WTC11 (cell line): ENCODE results near the gene SAMM50. TPM values are rescaled to one million over a fixed set of nuclear protein-coding genes. Genes with fewer than 3 reads are reported as not detected.

Source experiments
- ATAC-seq: fragments of 200-7000 bp; cut with Tn5 transposase; 2 replicates; pipeline ENCODE4 v1.10.0; 2021; ENCODE audit warnings: mild to moderate bottlenecking, moderate library complexity
- CTCF ChIA-PET: fragments of 300-600 bp; sonication (Branson Sonifier 250); formaldehyde crosslinking; loops from one replicate; lab custom pipeline; 2021; ENCODE audit warnings: antibody characterized with exemption; lab: Charles Lee
- POLR2A ChIA-PET: fragments of 350-600 bp; sonication (Branson Sonifier 250); formaldehyde crosslinking; loops from one replicate; lab custom pipeline; 2021; ENCODE audit warnings: antibody characterized with exemption; lab: Charles Lee
- DNase-seq: peaks from one replicate; pipeline ENCODE4 v3.0.0; 2021; ENCODE audit warnings: low spot score
- H3K27ac Mint-ChIP-seq: 2 replicates; pipeline ENCODE4 v1.8.0; 2021; ENCODE audit warnings: mixed read lengths
- H3K27me3 Mint-ChIP-seq: 2 replicates; pipeline ENCODE4 v1.8.0; 2021; ENCODE audit warnings: low read depth, mild to moderate bottlenecking, moderate library complexity, mixed read lengths
- H3K36me3 Mint-ChIP-seq: 2 replicates; pipeline ENCODE4 v1.8.0; 2021; ENCODE audit warnings: mixed read lengths
- H3K4me1 Mint-ChIP-seq: 2 replicates; pipeline ENCODE4 v1.8.0; 2022; ENCODE audit warnings: mixed read lengths
- H3K4me3 Mint-ChIP-seq: 2 replicates; pipeline ENCODE4 v1.8.0; 2021; ENCODE audit warnings: mild to moderate bottlenecking, moderate library complexity, mixed read lengths
- H3K9me3 Mint-ChIP-seq: 2 replicates; pipeline ENCODE4 v1.8.0; 2021; ENCODE audit warnings: mixed read lengths
- CREB1 ChIP-seq: sonication (generic); formaldehyde crosslinking; IDR thresholded peaks from 2 replicates; pipeline ENCODE4 v1.8.0; 2023; ENCODE audit warnings: mild to moderate bottlenecking, missing genetic modification reagents
- CREM ChIP-seq: sonication (generic); formaldehyde crosslinking; IDR thresholded peaks from 2 replicates; pipeline ENCODE4 v1.8.1; 2022; ENCODE audit warnings: mild to moderate bottlenecking, missing genetic modification reagents, moderate library complexity
- EMX1 ChIP-seq: fragments of 250-450 bp; sonication (Bioruptor Pico); IDR thresholded peaks from 2 replicates; pipeline ENCODE4 v1.8.0; 2021; ENCODE audit warnings: mild to moderate bottlenecking
- ESRRA ChIP-seq: sonication (generic); formaldehyde crosslinking; IDR thresholded peaks from 2 replicates; pipeline ENCODE4 v1.8.1; 2022; ENCODE audit warnings: mild to moderate bottlenecking, missing genetic modification reagents, borderline replicate concordance
- FOXK1 ChIP-seq: sonication (generic); formaldehyde crosslinking; IDR thresholded peaks from 2 replicates; pipeline ENCODE4 v1.8.0; 2022; ENCODE audit warnings: mild to moderate bottlenecking, moderate library complexity, missing genetic modification reagents
- GRHL2 ChIP-seq: fragments of 250-450 bp; sonication (Bioruptor Pico); IDR thresholded peaks from 2 replicates; pipeline ENCODE4 v1.8.0; 2022; ENCODE audit warnings: mild to moderate bottlenecking, moderate library complexity; ENCODE audit not compliant: insufficient replicate concordance, severe bottlenecking
- JAZF1 ChIP-seq: fragments of 250-450 bp; sonication (Bioruptor Pico); IDR thresholded peaks from 2 replicates; pipeline ENCODE4 v1.9.0; 2021; ENCODE audit warnings: moderate library complexity, mild to moderate bottlenecking, inconsistent platforms
- NFATC4 ChIP-seq: fragments of 250-450 bp; sonication (Bioruptor Pico); IDR thresholded peaks from 2 replicates; pipeline ENCODE4 v1.9.0; 2021; ENCODE audit warnings: mild to moderate bottlenecking
- RORB ChIP-seq: fragments of 250-450 bp; sonication (Bioruptor Pico); IDR thresholded peaks from 2 replicates; pipeline ENCODE4 v1.9.0; 2021; ENCODE audit warnings: mild to moderate bottlenecking
- SP1 ChIP-seq: sonication (generic); formaldehyde crosslinking; conservative IDR thresholded peaks from 2 replicates; pipeline ENCODE4 v1.8.1; 2022; ENCODE audit warnings: missing genetic modification reagents
- ZNF219 ChIP-seq: sonication (generic); formaldehyde crosslinking; IDR thresholded peaks from 2 replicates; pipeline ENCODE4 v1.8.0; 2023; ENCODE audit warnings: missing genetic modification reagents, mild to moderate bottlenecking, borderline replicate concordance
- ZNF263 ChIP-seq: sonication (generic); formaldehyde crosslinking; IDR thresholded peaks from 2 replicates; pipeline ENCODE4 v1.8.1; 2022; ENCODE audit warnings: low read depth, mild to moderate bottlenecking, moderate library complexity, missing genetic modification reagents
- total RNA-seq: library from RNA; stranded (reverse); gene quantifications from 3 replicates; pipeline ENCODE4 v1.2.3, GENCODE V29; 2021
- TF ChIP-seq, protein P1 (sequence below): sonication (generic); formaldehyde crosslinking; conservative IDR thresholded peaks from 2 replicates; pipeline ENCODE4 v1.8.1; 2023; ENCODE audit warnings: mild to moderate bottlenecking, low read depth, missing genetic modification reagents, moderate library complexity
- TF ChIP-seq, protein P2 (sequence below): fragments of 250-450 bp; sonication (Bioruptor Pico); IDR thresholded peaks from 2 replicates; pipeline ENCODE4 v1.9.0; 2021; ENCODE audit warnings: mild to moderate bottlenecking
- TF ChIP-seq, protein P3 (sequence below): fragments of 250-450 bp; sonication (Bioruptor Pico); IDR thresholded peaks from 2 replicates; pipeline ENCODE4 v1.9.0; 2021; ENCODE audit warnings: mild to moderate bottlenecking
- TF ChIP-seq, protein P4 (sequence below): sonication (generic); formaldehyde crosslinking; IDR thresholded peaks from 2 replicates; pipeline ENCODE4 v1.8.0; 2023; ENCODE audit warnings: mild to moderate bottlenecking, missing genetic modification reagents
- TF ChIP-seq, protein P5 (sequence below): sonication (generic); formaldehyde crosslinking; IDR thresholded peaks from 2 replicates; pipeline ENCODE4 v1.8.1; 2023; ENCODE audit warnings: mild to moderate bottlenecking, missing genetic modification reagents

The SAMM50 gene
- total RNA-seq, 1 experiment from 2014 or later, result 72.1 TPM

DNA sequence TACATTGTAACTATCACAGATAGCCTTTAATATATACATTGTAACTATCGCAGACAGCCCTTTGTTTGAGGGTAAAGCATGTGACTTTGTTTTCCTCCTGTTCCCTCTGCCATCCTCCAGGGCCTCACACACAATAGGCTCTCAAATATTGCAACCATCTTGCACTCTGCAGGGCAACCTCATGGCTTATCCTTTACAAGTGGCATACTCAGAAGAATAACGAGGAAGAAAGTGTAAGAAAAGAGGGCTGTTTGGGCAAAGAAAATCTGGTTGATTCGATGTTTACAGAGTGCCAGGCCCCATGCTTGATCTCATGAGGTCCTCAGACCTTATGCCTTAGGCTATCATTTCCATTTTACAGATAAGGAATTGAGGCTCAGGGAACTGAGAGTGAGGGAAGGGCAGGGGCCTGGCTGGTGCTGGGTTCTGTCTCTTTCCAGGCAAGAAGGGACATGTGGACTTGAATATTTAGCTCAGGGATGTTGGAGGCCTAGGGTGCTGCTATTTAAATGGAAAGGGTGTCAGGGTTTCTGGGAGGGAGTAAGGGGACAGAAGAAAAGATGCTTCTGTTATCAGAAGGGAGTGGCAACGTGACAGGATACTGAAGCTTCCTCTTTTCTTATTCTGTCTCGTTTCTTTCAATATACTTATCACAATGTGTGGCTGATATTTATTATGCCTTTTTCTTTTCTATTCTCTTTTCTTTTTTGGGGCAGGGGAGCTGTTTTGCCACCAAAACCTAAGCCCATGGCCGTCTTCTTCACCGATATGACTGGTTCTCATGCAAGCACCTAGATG lies 1.1 kb upstream of the SAMM50 start:
- DNase-seq, result no peak
- POLR2A ChIA-PET, result no interaction called here
- no peak for ATAC-seq
- TF ChIP-seq NFATC4 (CRISPR knock-in tag) (no peak), GRHL2 (CRISPR knock-in tag) (no peak), ESRRA (no peak), CREM (CRISPR knock-in tag) (no peak), CREB1 (CRISPR knock-in tag) (no peak), EMX1 (CRISPR knock-in tag) (no peak), ZNF219 (CRISPR knock-in tag) (no peak), SP1 (CRISPR knock-in tag) (no peak)
- TF ChIP-seq, protein P1, sequence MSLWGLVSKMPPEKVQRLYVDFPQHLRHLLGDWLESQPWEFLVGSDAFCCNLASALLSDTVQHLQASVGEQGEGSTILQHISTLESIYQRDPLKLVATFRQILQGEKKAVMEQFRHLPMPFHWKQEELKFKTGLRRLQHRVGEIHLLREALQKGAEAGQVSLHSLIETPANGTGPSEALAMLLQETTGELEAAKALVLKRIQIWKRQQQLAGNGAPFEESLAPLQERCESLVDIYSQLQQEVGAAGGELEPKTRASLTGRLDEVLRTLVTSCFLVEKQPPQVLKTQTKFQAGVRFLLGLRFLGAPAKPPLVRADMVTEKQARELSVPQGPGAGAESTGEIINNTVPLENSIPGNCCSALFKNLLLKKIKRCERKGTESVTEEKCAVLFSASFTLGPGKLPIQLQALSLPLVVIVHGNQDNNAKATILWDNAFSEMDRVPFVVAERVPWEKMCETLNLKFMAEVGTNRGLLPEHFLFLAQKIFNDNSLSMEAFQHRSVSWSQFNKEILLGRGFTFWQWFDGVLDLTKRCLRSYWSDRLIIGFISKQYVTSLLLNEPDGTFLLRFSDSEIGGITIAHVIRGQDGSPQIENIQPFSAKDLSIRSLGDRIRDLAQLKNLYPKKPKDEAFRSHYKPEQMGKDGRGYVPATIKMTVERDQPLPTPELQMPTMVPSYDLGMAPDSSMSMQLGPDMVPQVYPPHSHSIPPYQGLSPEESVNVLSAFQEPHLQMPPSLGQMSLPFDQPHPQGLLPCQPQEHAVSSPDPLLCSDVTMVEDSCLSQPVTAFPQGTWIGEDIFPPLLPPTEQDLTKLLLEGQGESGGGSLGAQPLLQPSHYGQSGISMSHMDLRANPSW, result no peak
- TF ChIP-seq, all 79 proteins: peak for 0
- Mint-ChIP-seq H3K36me3 (no peaks in the 10 kb centered on the region), H3K4me1 (peaks cover 29% of the 10 kb centered on the region), H3K9me3 (no peaks in the 10 kb centered on the region), H3K27ac (no peak overlapping the region; the same call in 1 of the 2 replicates), H3K27me3 (no peaks in the 10 kb centered on the region), H3K4me3 (peak overlapping the region; percentile 95)
- CTCF ChIA-PET, result interaction anchor here (1.4 to 2.0 kb wide), 4 partner anchors 8 to 71 kb away, joined by 4 to 15 read pairs (median 8); no protein-coding TSS in a partner anchor

DNA sequence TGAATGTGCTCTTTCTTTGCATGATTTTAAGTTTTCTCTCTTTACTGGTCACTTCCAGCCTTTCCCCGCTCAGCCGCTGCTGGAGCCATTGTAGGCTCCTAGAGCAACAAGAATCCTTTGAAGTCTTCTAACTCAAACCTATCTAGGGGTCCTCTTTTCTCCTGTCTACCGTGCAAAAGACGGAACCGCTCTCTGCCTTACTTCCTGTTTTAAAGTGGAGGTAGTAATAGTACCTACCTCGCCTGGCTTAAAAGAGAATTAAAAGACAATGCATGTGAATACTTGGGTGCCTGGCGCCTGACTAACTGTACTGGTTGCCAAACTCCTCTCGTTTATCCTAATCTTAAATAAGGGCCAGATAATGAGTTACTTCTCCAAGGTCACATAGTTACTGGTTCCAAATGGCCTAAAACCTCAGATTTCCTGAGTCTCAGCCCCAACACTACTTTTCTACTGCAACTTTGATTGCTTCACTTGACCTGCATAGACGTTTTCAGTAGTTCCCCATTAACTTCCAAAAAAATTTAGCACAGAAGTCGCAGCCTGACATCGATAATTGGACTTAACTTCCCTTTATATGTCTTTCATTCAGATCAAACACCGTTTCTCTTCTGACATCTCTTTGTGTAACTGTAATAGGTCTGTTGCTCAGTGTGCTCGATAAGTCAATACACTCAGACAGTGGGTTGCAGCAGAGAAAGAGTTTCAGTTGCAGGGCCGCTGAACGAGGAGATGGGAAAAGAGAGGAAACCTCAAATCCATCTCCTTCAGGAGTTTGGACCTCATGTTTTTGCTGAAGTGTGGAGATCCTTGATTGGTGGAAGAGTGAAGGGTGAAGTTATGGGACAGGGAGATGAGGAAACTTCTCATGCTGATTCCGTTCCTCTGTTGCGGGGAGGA lies 891 bp downstream of the SAMM50 start:
- POLR2A ChIA-PET, result interaction anchor here (0.9 kb wide), 1 partner anchor 32 kb away, joined by 3 read pairs; the partner anchor contains the start of gene PNPLA3
- Mint-ChIP-seq H3K27ac (peak overlapping the region; percentile 89), H3K4me1 (peaks cover 29% of the 10 kb centered on the region), H3K4me3 (peak overlapping the region; percentile 95), H3K36me3 (no peaks in the 10 kb centered on the region), H3K9me3 (no peaks in the 10 kb centered on the region), H3K27me3 (no peaks in the 10 kb centered on the region)
- DNase-seq, result no peak
- CTCF ChIA-PET, result interaction anchor here (0.6 to 2.8 kb wide), 6 partner anchors 10 to 703 kb away, joined by 3 to 17 read pairs (median 7); no protein-coding TSS in a partner anchor
- ATAC-seq, result no peak
- no peak for TF ChIP-seq ZNF263

DNA sequence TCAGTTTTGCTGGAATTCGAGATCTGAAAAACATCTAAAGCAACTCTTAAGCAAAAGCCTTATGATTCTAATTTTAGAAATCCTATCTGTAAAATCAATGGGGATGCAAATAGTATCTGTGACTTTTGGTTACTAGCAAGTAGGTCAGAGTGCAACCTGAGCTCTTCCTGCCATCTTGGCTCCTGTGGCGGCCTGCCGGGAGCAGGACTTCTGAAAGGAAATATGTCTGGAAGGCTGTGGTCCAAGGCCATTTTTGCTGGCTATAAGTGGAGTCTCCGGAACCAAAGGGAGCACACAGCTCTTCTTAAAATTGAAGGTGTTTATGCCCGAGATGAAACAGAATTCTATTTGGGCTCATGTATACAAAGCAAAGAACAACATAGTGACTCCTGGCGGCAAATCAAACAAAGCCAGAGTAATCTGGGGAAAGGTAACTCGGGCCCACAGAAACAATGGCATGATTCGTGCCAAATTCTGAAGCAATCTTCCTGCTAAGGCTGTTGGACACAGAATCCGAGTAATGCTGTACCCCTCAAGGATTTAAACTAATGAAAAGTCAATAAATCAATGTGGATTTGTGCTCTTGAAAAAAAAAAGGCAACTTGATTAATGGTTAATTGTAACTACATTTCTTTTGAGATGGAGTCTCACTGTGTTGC lies 1.7 kb downstream of the SAMM50 start:
- Mint-ChIP-seq H3K9me3 (no peaks in the 10 kb centered on the region), H3K27ac (0 out of 2 replicates have a peak overlapping the region, but pooled peaks have one; percentile 14), H3K4me3 (peak overlapping the region; percentile 95), H3K36me3 (no peaks in the 10 kb centered on the region), H3K27me3 (no peaks in the 10 kb centered on the region), H3K4me1 (peaks cover 29% of the 10 kb centered on the region)
- ChIA-PET CTCF (interaction anchor here (0.6 to 2.8 kb wide), 2 partner anchors 11 to 702 kb away, joined by 3 to 17 read pairs; no protein-coding TSS in a partner anchor), POLR2A (no interaction called here)
- DNase-seq (no peak), ATAC-seq (no peak)
- TF ChIP-seq, protein P2, sequence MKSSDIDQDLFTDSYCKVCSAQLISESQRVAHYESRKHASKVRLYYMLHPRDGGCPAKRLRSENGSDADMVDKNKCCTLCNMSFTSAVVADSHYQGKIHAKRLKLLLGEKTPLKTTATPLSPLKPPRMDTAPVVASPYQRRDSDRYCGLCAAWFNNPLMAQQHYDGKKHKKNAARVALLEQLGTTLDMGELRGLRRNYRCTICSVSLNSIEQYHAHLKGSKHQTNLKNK (CRISPR knock-in tag), result no peak
- TF ChIP-seq, protein P3, sequence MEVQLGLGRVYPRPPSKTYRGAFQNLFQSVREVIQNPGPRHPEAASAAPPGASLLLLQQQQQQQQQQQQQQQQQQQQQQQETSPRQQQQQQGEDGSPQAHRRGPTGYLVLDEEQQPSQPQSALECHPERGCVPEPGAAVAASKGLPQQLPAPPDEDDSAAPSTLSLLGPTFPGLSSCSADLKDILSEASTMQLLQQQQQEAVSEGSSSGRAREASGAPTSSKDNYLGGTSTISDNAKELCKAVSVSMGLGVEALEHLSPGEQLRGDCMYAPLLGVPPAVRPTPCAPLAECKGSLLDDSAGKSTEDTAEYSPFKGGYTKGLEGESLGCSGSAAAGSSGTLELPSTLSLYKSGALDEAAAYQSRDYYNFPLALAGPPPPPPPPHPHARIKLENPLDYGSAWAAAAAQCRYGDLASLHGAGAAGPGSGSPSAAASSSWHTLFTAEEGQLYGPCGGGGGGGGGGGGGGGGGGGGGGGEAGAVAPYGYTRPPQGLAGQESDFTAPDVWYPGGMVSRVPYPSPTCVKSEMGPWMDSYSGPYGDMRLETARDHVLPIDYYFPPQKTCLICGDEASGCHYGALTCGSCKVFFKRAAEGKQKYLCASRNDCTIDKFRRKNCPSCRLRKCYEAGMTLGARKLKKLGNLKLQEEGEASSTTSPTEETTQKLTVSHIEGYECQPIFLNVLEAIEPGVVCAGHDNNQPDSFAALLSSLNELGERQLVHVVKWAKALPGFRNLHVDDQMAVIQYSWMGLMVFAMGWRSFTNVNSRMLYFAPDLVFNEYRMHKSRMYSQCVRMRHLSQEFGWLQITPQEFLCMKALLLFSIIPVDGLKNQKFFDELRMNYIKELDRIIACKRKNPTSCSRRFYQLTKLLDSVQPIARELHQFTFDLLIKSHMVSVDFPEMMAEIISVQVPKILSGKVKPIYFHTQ, result no peak
- TF ChIP-seq NFATC4 (CRISPR knock-in tag) (no peak), FOXK1 (CRISPR knock-in tag) (no peak), RORB (CRISPR knock-in tag) (no peak), ESRRA (no peak), JAZF1 (CRISPR knock-in tag) (no peak)
- TF ChIP-seq, protein P4, sequence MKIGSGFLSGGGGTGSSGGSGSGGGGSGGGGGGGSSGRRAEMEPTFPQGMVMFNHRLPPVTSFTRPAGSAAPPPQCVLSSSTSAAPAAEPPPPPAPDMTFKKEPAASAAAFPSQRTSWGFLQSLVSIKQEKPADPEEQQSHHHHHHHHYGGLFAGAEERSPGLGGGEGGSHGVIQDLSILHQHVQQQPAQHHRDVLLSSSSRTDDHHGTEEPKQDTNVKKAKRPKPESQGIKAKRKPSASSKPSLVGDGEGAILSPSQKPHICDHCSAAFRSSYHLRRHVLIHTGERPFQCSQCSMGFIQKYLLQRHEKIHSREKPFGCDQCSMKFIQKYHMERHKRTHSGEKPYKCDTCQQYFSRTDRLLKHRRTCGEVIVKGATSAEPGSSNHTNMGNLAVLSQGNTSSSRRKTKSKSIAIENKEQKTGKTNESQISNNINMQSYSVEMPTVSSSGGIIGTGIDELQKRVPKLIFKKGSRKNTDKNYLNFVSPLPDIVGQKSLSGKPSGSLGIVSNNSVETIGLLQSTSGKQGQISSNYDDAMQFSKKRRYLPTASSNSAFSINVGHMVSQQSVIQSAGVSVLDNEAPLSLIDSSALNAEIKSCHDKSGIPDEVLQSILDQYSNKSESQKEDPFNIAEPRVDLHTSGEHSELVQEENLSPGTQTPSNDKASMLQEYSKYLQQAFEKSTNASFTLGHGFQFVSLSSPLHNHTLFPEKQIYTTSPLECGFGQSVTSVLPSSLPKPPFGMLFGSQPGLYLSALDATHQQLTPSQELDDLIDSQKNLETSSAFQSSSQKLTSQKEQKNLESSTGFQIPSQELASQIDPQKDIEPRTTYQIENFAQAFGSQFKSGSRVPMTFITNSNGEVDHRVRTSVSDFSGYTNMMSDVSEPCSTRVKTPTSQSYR, result no peak
- TF ChIP-seq, protein P5, sequence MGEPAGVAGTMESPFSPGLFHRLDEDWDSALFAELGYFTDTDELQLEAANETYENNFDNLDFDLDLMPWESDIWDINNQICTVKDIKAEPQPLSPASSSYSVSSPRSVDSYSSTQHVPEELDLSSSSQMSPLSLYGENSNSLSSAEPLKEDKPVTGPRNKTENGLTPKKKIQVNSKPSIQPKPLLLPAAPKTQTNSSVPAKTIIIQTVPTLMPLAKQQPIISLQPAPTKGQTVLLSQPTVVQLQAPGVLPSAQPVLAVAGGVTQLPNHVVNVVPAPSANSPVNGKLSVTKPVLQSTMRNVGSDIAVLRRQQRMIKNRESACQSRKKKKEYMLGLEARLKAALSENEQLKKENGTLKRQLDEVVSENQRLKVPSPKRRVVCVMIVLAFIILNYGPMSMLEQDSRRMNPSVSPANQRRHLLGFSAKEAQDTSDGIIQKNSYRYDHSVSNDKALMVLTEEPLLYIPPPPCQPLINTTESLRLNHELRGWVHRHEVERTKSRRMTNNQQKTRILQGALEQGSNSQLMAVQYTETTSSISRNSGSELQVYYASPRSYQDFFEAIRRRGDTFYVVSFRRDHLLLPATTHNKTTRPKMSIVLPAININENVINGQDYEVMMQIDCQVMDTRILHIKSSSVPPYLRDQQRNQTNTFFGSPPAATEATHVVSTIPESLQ (CRISPR knock-in tag), result no peak
